ENCODE results near the gene SAA1. TPM values are rescaled to one million over a fixed set of nuclear protein-coding genes. Genes with fewer than 3 reads are reported as not detected.

Gene SAA1
- total RNA-seq, 2 experiments from 2014 or later, result not detected

DNA sequence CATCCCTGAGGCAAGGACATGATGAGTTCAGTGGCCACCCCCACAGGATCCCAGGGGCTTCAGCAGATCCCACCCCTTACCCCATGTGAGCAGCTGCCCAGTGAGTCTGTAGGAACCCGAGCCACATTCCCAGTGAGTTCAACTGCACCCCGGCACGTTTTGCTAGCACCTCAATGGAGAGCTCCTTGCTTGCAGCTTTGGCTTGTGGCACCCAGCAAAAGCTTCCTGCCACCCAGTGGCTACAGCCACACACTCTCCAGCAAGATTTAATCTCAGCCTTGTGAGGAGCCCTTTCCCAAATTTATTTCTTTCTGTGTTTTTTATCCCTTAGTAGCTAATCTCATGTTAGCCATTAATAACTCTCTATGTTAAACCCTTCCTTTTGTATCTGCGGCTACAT, 4.0 kb downstream of the SAA1 start:
- DNase-seq (ENCODE audit: low spot score), result peak; percentile 26
- no TSS peak for BruUV-seq (replicated peaks)
- H3K9me3 ChIP-seq (ENCODE audit: low read length), result no peaks in the 10 kb centered on the region
- TF ChIP-seq EZH2phosphoT487 (IDR thresholded peaks at IDR 0.05; ENCODE audit: borderline replicate concordance, low read depth, low read length), result no peak
- TF ChIP-seq, protein P1, sequence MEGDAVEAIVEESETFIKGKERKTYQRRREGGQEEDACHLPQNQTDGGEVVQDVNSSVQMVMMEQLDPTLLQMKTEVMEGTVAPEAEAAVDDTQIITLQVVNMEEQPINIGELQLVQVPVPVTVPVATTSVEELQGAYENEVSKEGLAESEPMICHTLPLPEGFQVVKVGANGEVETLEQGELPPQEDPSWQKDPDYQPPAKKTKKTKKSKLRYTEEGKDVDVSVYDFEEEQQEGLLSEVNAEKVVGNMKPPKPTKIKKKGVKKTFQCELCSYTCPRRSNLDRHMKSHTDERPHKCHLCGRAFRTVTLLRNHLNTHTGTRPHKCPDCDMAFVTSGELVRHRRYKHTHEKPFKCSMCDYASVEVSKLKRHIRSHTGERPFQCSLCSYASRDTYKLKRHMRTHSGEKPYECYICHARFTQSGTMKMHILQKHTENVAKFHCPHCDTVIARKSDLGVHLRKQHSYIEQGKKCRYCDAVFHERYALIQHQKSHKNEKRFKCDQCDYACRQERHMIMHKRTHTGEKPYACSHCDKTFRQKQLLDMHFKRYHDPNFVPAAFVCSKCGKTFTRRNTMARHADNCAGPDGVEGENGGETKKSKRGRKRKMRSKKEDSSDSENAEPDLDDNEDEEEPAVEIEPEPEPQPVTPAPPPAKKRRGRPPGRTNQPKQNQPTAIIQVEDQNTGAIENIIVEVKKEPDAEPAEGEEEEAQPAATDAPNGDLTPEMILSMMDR (conservative IDR thresholded peaks at IDR 0.05; ENCODE audit: low read length), result peak; percentile 39
- H3K27ac ChIP-seq (ENCODE audit: low read depth, low read length, poor library complexity, severe bottlenecking), result no peak overlapping the region
- no peaks in the 10 kb centered on the region for H3K9me2 ChIP-seq (ENCODE audit: insufficient read depth, low read length)
- ChIA-PET CTCF (ENCODE audit: unreplicated experiment) (no interaction called here), POLR2A (no interaction called here)
- no peak overlapping the region for H3K4me2 ChIP-seq (ENCODE audit: low read length)
- no peak overlapping the region for H3K4me3 ChIP-seq (ENCODE audit: low read depth, low read length, poor library complexity, severe bottlenecking)
- no peaks in the 10 kb centered on the region for H4K20me1 ChIP-seq (ENCODE audit: insufficient read depth, low read length)
- H3K36me3 ChIP-seq (ENCODE audit: insufficient read depth, low read length), result no peaks in the 10 kb centered on the region
- no peaks in the 10 kb centered on the region for H3K79me2 ChIP-seq (ENCODE audit: insufficient read depth, low read depth, low read length)
- intact Hi-C loops (cut with micrococcal nuclease; ENCODE audit: unreplicated experiment), result no loop called here
- peaks cover 9% of the 10 kb centered on the region for H3K4me1 ChIP-seq (ENCODE audit: insufficient read depth, low read length, poor library complexity, severe bottlenecking)
- H2AFZ ChIP-seq (ENCODE audit: low read length), result no peak overlapping the region

DNA sequence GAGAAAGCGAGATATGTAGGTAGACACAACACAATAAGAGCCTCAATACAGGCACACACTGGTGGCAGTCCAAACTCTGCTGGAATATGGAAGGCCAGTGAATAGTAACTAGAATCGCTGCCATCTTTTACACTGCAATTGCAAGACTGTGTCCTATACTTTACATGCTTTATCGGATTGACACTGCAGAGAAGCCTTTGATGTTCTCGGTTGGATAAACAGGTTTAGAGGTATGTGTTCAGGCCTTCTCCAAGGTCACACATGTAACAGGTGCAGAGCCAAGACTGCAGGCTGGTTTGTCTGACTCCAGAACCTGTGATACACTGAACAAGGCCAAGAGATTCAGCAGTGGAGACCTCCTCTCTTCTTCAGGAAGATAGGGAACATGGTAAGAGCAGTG, 5.1 kb downstream of the SAA1 start:
- Histone ChIP-seq H3K4me3 (ENCODE audit: low read depth, low read length, poor library complexity, severe bottlenecking) (no peak overlapping the region), H2AFZ (ENCODE audit: low read length) (no peak overlapping the region), H3K27ac (ENCODE audit: low read depth, low read length, poor library complexity, severe bottlenecking) (no peak overlapping the region), H3K9me2 (ENCODE audit: insufficient read depth, low read length) (no peaks in the 10 kb centered on the region), H3K4me2 (ENCODE audit: low read length) (no peak overlapping the region), H3K4me1 (ENCODE audit: insufficient read depth, low read length, poor library complexity, severe bottlenecking) (peaks cover 3% of the 10 kb centered on the region), H3K79me2 (ENCODE audit: insufficient read depth, low read depth, low read length) (no peaks in the 10 kb centered on the region), H4K20me1 (ENCODE audit: insufficient read depth, low read length) (no peaks in the 10 kb centered on the region), H3K9me3 (ENCODE audit: low read length) (no peaks in the 10 kb centered on the region), H3K36me3 (ENCODE audit: insufficient read depth, low read length) (no peaks in the 10 kb centered on the region)
- no peak for DNase-seq (ENCODE audit: low spot score)
- intact Hi-C loops (cut with micrococcal nuclease; ENCODE audit: unreplicated experiment), result no loop called here
- POLR2A ChIA-PET, result no interaction called here
- CTCF ChIA-PET (ENCODE audit: unreplicated experiment), result no interaction called here
- TF ChIP-seq, protein P1 (conservative IDR thresholded peaks at IDR 0.05; ENCODE audit: low read length), result no peak
- no peak for TF ChIP-seq EZH2phosphoT487 (IDR thresholded peaks at IDR 0.05; ENCODE audit: borderline replicate concordance, low read depth, low read length)
- no TSS peak for BruUV-seq (replicated peaks)

DNA sequence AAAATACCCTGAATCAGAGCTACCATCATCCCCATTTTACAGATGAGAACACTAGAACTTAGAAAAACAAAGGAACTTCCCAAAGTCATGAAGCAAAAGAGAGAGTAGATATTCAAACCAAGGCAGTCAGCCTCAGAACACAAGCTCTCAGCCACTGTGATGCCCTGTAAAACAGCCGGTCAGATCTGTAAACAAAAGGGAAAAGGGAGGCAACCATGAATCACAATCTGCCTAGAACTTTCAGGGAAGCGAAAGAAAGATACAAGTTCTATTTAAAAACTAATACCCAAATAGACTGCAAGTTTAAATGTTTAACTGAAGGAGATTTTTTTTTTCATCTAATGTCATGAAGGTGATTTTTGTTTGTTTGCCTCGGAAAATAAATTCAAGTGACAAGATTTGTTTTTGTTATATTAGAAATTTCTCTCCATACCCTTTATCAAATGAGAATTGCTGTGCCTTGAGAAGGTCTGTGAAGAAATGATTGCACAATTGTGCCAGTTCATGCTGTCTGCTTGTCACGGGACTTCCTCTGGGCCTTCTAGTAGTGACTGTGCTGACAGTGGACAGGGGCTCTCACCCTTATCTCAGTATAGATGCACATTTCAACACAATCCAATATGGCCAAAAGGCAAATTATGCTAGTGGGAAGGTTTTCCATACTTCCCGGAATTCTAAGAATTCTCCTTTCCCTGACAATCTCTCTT, 11.7 kb downstream of the SAA1 start:
- BruUV-seq (replicated peaks), result no TSS peak
- POLR2A ChIA-PET, result interaction anchor here (0.7 kb wide), 2 partner anchors 137 to 356 kb away, joined by 4 read pairs; partner anchors contain the start of gene SPTY2D1
- H3K27ac ChIP-seq (ENCODE audit: low read depth, low read length, poor library complexity, severe bottlenecking), result no peak overlapping the region
- no peak for DNase-seq (ENCODE audit: low spot score)
- no peaks in the 10 kb centered on the region for H3K79me2 ChIP-seq (ENCODE audit: insufficient read depth, low read depth, low read length)
- peaks cover 5% of the 10 kb centered on the region for H3K4me1 ChIP-seq (ENCODE audit: insufficient read depth, low read length, poor library complexity, severe bottlenecking)
- TF ChIP-seq, protein P1 (conservative IDR thresholded peaks at IDR 0.05; ENCODE audit: low read length), result no peak
- TF ChIP-seq EZH2phosphoT487 (IDR thresholded peaks at IDR 0.05; ENCODE audit: borderline replicate concordance, low read depth, low read length), result no peak
- CTCF ChIA-PET (ENCODE audit: unreplicated experiment), result no interaction called here
- no peaks in the 10 kb centered on the region for H3K9me3 ChIP-seq (ENCODE audit: low read length)
- no peak overlapping the region for H3K4me3 ChIP-seq (ENCODE audit: low read depth, low read length, poor library complexity, severe bottlenecking)
- intact Hi-C loops (cut with micrococcal nuclease; ENCODE audit: unreplicated experiment), result no loop called here
- no peak overlapping the region for H3K4me2 ChIP-seq (ENCODE audit: low read length)
- H3K9me2 ChIP-seq (ENCODE audit: insufficient read depth, low read length), result no peaks in the 10 kb centered on the region
- no peaks in the 10 kb centered on the region for H4K20me1 ChIP-seq (ENCODE audit: insufficient read depth, low read length)
- H3K36me3 ChIP-seq (ENCODE audit: insufficient read depth, low read length), result peaks cover 44% of the 10 kb centered on the region
- H2AFZ ChIP-seq (ENCODE audit: low read length), result no peak overlapping the region
